A204.1 (cell line): ENCODE data around the gene NET1.
"Not testable (repeated sequence)": the region's sequence is repeated elsewhere in the genome, so short reads cannot be mapped to it uniquely, and the experiment has no call there.

ENCODE experiments used
- FAIRE-seq: peaks from 2 replicates; lab custom pipeline; 2012; peaks lifted over from hg19 to GRCh38; lab: Jason Lieb, UNC

NET1 gene, protein sequence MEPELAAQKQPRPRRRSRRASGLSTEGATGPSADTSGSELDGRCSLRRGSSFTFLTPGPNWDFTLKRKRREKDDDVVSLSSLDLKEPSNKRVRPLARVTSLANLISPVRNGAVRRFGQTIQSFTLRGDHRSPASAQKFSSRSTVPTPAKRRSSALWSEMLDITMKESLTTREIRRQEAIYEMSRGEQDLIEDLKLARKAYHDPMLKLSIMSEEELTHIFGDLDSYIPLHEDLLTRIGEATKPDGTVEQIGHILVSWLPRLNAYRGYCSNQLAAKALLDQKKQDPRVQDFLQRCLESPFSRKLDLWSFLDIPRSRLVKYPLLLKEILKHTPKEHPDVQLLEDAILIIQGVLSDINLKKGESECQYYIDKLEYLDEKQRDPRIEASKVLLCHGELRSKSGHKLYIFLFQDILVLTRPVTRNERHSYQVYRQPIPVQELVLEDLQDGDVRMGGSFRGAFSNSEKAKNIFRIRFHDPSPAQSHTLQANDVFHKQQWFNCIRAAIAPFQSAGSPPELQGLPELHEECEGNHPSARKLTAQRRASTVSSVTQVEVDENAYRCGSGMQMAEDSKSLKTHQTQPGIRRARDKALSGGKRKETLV

GRCh38 chr10:5412277-5412941, at the start of gene NET1:
Gene NET1 (plus strand): TSS chr10:5412557. CDS start chr10:5412693, 136 bp downstream.
- FAIRE-seq = no peak

DNA sequence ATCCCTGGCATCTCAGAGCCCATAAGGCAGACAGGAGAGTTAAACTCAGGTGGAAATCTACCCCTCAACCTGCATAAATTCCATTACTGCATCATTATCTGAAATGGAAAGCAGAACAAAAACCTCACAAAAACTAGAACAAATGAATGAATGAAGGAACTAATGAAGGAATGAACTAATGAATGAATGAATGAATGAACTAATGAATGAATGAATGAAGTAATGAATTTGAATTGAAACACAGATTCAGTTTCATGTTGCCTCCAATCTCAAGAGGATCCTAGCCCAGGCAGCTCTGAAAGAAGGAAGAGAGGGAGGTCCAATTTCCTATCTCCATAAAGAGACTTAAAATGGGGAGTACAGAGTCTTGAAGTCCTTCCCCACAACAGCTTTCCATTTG, 49.5 kb upstream of the NET1 start:
- no peak for FAIRE-seq

DNA sequence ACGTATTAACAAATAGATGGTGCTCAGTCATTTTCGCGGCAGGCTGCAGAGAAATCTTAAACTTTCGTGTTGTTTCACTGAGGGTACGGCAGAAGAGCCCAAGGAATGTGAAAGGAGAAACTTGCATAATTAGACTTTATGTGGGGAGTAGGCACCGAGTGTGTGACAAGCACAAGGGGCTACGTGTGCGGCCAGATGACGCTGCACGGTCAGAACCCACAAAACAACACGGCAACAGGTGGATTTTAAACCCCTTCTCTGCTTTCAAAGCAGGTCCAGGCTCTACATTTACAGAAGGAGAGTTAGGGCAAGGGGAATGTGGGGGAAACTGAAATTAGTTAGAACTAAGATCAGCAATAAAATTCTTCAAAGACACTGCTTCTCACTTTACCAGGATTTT, 48.0 kb upstream of the NET1 start:
- no peak for FAIRE-seq

GRCh38 chr10:5364890-5365338, 47.4 kb upstream of the NET1 start, which contains the start of gene UCN3:
Gene UCN3 (plus strand): TSS chr10:5364966. CDS start chr10:5373721, 8,755 bp downstream.
- no peak for FAIRE-seq

- no peak for FAIRE-seq
These were observed 46.4 kb upstream of the NET1 start for GRCh38 chr10:5365928-5366327.

- FAIRE-seq = no peak
These were observed 42.8 kb upstream of the NET1 start for GRCh38 chr10:5369362-5370158.

DNA sequence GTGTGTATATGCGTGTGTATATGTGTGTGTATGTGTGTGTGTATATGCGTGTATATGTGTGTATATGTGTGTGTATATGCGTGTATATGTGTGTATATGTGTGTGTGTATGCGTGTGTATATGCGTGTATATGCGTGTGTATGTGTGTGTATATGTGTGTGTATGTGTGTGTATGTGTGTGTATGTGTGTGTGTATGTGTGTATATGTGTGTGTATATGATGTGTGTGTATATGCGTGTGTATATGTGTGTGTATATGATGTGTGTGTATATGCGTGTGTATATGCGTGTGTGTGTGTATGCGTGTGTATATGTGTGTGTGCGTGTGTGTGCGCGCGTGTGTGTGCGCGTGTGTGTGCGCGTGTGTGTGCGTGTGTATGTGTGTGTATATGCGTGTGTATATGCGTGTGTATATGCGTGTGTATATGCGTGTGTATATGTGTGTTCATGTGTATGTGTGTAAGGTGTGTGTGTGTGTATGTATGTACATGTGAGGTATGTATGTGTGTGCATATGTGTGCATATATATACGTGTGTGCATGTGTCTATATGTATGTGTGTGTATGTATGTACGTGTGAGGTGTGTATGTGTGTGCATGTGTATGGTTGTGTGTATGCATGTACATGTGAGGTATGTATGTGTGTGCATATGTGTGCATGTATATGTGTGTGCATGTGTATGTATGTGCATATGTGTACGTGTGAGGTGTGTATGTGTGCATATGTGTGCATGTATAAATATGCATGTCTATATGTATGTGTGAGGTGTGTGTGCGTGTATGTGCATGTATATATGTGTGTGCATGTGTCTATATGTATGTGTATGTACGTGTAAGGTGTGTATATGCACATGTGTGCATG, 41.6 kb upstream of the NET1 start:
- FAIRE-seq = no peak

GRCh38 chr10:5373307-5373706, 39.0 kb upstream of the NET1 start:
- FAIRE-seq = no peak

GRCh38 chr10:5373891-5374611, 38.3 kb upstream of the NET1 start:
- FAIRE-seq = no peak

GRCh38 chr10:5376450-5376849, 35.9 kb upstream of the NET1 start:
- no peak for FAIRE-seq

DNA sequence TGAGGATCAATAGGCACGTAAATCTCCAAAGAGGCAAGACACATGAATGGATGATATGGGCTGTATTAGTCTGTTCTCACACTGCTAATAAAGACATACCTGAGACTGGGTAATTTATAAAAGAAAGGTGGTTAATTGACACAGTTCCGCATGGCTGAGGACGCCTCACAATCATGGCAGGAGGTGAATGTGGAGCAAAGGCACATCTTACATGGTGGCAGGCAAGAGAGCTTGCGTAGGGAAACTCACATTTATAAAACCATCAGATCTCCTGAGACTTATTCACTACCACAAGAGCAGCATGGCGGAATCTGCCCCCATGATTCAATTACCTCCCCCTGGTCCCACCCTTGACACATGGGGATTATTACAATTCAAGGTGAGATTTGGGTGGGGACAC, 33.2 kb upstream of the NET1 start:
- not testable (repeated sequence) for FAIRE-seq

- FAIRE-seq = not testable (repeated sequence)
These were observed 32.0 kb upstream of the NET1 start for GRCh38 chr10:5380395-5380794.

GRCh38 chr10:5381187-5381586, 31.2 kb upstream of the NET1 start:
- no peak for FAIRE-seq

DNA sequence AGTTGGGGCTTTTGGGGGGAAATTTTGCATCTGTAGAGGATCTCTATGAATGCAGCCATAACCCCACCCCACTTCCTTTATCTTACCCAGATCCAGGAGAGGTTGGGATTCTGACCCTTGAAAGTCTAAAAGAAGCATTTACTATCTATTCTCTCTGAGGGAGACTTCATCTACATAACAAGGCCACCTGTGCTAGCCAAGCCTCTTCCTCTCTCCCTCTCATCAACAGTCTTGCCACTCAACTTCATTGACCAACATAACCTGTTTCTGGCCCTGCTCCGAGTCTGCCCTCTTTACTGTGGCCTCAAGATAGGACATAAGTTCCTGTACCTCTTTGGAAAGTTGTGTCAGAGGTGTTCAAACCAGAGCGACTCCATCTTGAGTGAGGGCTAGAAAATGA, 27.1 kb upstream of the NET1 start:
- FAIRE-seq = no peak

DNA sequence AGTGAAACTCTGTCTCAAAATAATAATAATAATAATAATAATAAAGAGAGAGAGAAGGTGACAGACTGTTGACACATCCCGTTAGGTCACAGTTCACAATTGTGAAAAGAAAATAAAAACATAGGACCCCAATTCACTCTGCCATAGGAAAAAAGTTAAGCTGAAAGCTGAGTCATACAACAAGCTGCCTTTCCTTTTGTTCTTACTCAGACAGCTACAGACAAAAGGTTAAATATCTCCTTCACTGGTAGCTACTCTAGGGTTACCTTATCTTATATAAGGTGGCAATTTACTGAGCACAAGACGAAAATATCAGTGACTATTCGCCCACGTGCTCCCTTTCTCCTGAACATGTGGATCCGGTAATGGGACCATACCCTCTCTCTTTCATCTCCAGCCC, 25.2 kb upstream of the NET1 start:
- no peak for FAIRE-seq

GRCh38 chr10:5390607-5391205, 21.7 kb upstream of the NET1 start:
- no peak for FAIRE-seq

DNA sequence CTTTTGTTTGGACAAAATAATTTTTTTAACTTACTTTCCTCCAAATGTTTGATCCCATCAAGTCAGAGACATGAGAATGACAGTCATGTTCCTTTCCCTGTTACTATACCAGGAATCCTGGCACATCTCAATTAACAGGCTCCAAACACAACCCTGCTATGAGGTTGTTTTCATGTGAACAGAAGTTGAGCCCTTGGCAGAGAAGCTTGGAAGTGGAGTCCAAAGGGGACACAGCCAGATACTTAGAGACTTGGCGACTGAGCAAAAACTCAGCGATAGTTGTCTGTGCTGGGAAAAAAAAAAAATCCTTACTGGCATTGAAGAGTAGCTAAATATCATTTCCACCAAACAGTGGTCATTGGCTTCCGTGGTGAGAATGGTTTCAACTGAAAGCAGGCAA, 20.6 kb upstream of the NET1 start:
- no peak for FAIRE-seq

- FAIRE-seq = no peak
These were observed 18.8 kb upstream of the NET1 start for GRCh38 chr10:5393529-5393928.

- FAIRE-seq = no peak
These were observed 17.2 kb upstream of the NET1 start for GRCh38 chr10:5395168-5395567.

GRCh38 chr10:5396556-5397300, 15.6 kb upstream of the NET1 start:
- no peak for FAIRE-seq
